CD4-positive, CD25-positive, alpha-beta regulatory T cell (primary cell): ENCODE data around the gene SLC35G2. TPM values are rescaled to one million over a fixed set of nuclear protein-coding genes. Genes with fewer than 3 reads are reported as not detected.
A peak's percentile ranks its signal among the peaks of the same experiment; 100 is the strongest.
"Not testable (repeated sequence)": the region's sequence is repeated elsewhere in the genome, so short reads cannot be mapped to it uniquely, and the experiment has no call there.

Experiments
- ATAC-seq, 2 donors: fragments of 150-1000 bp; cut with Tn5 transposase; one replicate each; pipeline ENCODE4 v1.10.0; 2021; ENCODE audit warnings: low read depth in 2 of 2, moderate number of reproducible peaks in 2 of 2, moderate library complexity in 1 of 2
- DNase-seq, 3 donors: peaks; one replicate each; pipeline versions ENCODE4 v3.0.0 to v3.0.0-alpha.2; 2012 to 2022; ENCODE audit warnings: mixed read lengths in 1 of 3
- H3K27ac ChIP-seq: one replicate; pipeline ENCODE4 v1.7.0; 2013; ENCODE audit warnings: mild to moderate bottlenecking, low read length; ENCODE audit not compliant: insufficient read depth, poor library complexity, severe bottlenecking
- H3K27me3 ChIP-seq: one replicate; pipeline ENCODE4 v1.7.0; 2013; ENCODE audit warnings: low read length; ENCODE audit not compliant: control insufficient read depth, insufficient read depth
- H3K36me3 ChIP-seq: one replicate; pipeline ENCODE4 v1.7.0; 2013; ENCODE audit warnings: mild to moderate bottlenecking, low read length, moderate library complexity; ENCODE audit not compliant: control insufficient read depth, insufficient read depth
- H3K4me1 ChIP-seq: 2 replicates; pipeline ENCODE4 v1.7.0; 2013; ENCODE audit warnings: mild to moderate bottlenecking, low read length; ENCODE audit not compliant: insufficient read depth, control insufficient read depth, poor library complexity, severe bottlenecking
- H3K4me3 ChIP-seq: one replicate; pipeline ENCODE4 v1.7.0; 2013; ENCODE audit warnings: low read depth, mild to moderate bottlenecking, low read length, moderate library complexity
- H3K9me3 ChIP-seq, 2 experiments: 1 replicate in 1 of 2; 2 replicates in 1 of 2; pipeline ENCODE4 v1.7.0; 2013; ENCODE audit warnings: low read length in 2 of 2, mild to moderate bottlenecking in 1 of 2, moderate library complexity in 1 of 2; ENCODE audit not compliant: control insufficient read depth in 2 of 2
- H3K27ac Mint-ChIP-seq, 3 donors: one replicate each; pipeline ENCODE4 v1.8.0; 2020 to 2022; ENCODE audit warnings: mild to moderate bottlenecking in 3 of 3, mixed read lengths in 3 of 3, moderate library complexity in 2 of 3
- H3K27me3 Mint-ChIP-seq: one replicate; pipeline ENCODE4 v1.8.0; 2022; ENCODE audit warnings: mild to moderate bottlenecking, mixed read lengths
- H3K36me3 Mint-ChIP-seq: one replicate; pipeline ENCODE4 v1.8.0; 2020; ENCODE audit warnings: mixed read lengths
- H3K4me1 Mint-ChIP-seq, 4 donors: one replicate each; pipeline ENCODE4 v1.8.0; 2020 to 2022; ENCODE audit warnings: mixed read lengths in 4 of 4, mild to moderate bottlenecking in 1 of 4
- H3K4me3 Mint-ChIP-seq, 4 donors: one replicate each; pipeline ENCODE4 v1.8.0; 2020 to 2022; ENCODE audit warnings: mild to moderate bottlenecking in 4 of 4, mixed read lengths in 4 of 4, moderate library complexity in 3 of 4
- H3K9me3 Mint-ChIP-seq, 7 donors: one replicate each; pipeline ENCODE4 v1.8.0; 2020 to 2022; ENCODE audit warnings: mixed read lengths in 7 of 7, mild to moderate bottlenecking in 3 of 7, moderate library complexity in 2 of 7
- polyA plus RNA-seq, 4 donors: library from polyadenylated mRNA; unstranded; fragments of 300-500 nt; fragmentation: Illumina TruSeq; gene quantifications; one replicate each; pipeline ENCODE4 v1.2.3, GENCODE V29; 2021
- total RNA-seq: library from RNA; stranded (reverse); gene quantifications from one replicate; pipeline ENCODE4 v1.2.3, GENCODE V29; 2022

Gene SLC35G2
- total and polyA plus RNA-seq, 5 donors from 2014 or later = 0.06 to 0.44 (median 0.10) TPM; not detected in 2

DNA sequence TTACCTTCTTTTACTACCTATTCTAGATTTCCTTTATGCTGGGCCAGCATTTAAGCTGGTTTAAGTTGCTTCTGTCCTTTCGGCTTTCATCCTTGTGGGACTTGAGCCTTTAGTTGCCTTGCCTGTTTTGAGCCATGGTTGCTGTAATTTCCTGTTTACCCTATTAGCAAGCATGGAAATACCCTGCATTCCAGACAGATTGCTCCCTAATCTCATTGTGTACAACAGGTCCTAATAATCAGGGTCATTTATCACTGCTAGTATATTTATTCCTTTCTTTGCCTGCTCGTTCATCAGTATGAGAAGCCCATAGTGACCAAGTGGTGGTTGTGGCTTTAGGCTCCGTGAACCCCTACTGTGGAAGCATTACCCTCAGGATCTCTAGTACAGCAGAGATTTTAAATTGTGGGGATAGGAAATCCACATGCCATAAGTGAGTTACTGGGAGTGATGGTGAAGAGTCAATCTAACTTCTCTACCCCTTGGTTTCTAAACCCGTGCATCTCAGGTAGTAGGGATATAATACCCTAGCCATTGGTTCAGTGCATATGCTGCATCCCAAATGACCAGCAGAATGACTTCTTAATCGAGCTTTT is 75.0 kb downstream of the SLC35G2 start:
- peak overlapping the region in 1 of 3 donors; percentile 1 for H3K27ac Mint-ChIP-seq
- H3K9me3 ChIP-seq = peaks cover 4 to 6% of the 10 kb centered on the region in 2 experiments
- peaks cover 29% of the 10 kb centered on the region for H3K36me3 Mint-ChIP-seq

DNA sequence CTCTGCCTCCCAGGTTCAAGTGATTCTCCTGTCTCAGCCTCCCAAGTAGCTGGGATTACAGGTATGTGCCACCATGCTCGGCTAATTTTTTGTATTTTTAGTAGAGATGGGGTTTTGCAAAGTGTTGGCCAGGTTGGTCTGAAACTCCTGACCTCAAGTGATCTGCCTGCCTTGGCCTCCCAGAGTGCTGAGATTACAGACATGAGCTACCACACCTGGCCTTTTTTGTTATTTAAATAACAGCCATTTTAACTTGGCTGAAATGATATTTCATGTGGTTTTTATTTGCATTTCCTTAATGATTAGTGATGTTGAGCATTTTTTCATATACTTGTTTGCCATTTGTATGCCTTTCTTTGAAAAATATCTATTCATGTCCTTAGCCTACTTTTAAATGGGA is 78.2 kb downstream of the SLC35G2 start:
- not testable (repeated sequence) for DNase-seq, ATAC-seq, H3K27me3 ChIP-seq, H3K36me3 ChIP-seq, H3K27ac ChIP-seq, H3K9me3 Mint-ChIP-seq, H3K27me3 Mint-ChIP-seq, H3K9me3 ChIP-seq
- H3K27ac Mint-ChIP-seq = peak overlapping the region in 2 of 3 donors; percentile 43 to 83
- peaks cover 19% of the 10 kb centered on the region for H3K36me3 Mint-ChIP-seq
- H3K4me3 Mint-ChIP-seq = peak overlapping the region in 1 of 4 donors; percentile 52
- Histone ChIP-seq H3K4me3 (peak overlapping the region; percentile 23), H3K4me1 (peaks cover 59% of the 10 kb centered on the region)
- H3K4me1 Mint-ChIP-seq = peaks cover 62 to 85% (median 75%) of the 10 kb centered on the region in 4 donors

More for the DNA sequence above, 75.0 kb downstream of the SLC35G2 start:
- Histone ChIP-seq H3K4me3 (peak overlapping the region; percentile 29), H3K4me1 (peaks cover 37% of the 10 kb centered on the region), H3K36me3 (peaks cover 4% of the 10 kb centered on the region), H3K27me3 (no peaks in the 10 kb centered on the region), H3K27ac (no peak overlapping the region)
- no peak for DNase-seq
- Mint-ChIP-seq H3K4me1 (peaks cover 42 to 81% (median 58%) of the 10 kb centered on the region in 4 donors), H3K9me3 (peaks cover 1 to 7% (median 4%) of the 10 kb centered on the region in 7 donors), H3K27me3 (no peaks in the 10 kb centered on the region), H3K4me3 (peak overlapping the region in 2 of 4 donors; percentile 15 to 55)
- ATAC-seq = no peak

DNA sequence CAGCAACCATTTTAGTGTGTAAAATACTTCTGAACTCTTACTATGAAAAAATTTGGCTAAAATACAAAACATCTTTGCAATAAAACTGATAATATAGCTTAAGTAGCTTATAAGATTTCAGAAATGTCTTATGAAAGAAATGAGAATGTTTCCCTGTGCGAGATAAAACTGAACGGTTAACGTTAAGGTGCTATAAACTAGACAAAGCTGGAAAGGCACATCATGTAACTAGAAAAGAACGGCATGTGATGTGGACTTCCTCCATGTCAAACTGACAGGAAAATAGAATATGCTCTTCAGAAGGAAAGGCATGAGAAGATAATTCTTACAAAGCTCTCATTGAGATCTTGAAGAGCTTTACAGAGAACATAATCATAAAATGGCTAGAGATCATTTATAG is 79.6 kb downstream of the SLC35G2 start:
- DNase-seq = no peak
- no peak for ATAC-seq
- H3K9me3 ChIP-seq = peaks cover 0 to 4% of the 10 kb centered on the region in 2 experiments
- H3K4me1 Mint-ChIP-seq = peaks cover 59 to 82% (median 72%) of the 10 kb centered on the region in 4 donors
- peak overlapping the region in 2 of 3 donors; percentile 22 to 56 for H3K27ac Mint-ChIP-seq
- H3K27me3 ChIP-seq = no peaks in the 10 kb centered on the region
- peaks cover 7% of the 10 kb centered on the region for H3K36me3 ChIP-seq
- peak overlapping the region; percentile 49 for H3K4me3 ChIP-seq
- peaks cover 1 to 15% (median 5%) of the 10 kb centered on the region in 7 donors for H3K9me3 Mint-ChIP-seq
- H3K4me1 ChIP-seq = peaks cover 57% of the 10 kb centered on the region
- no peak overlapping the region for H3K27ac ChIP-seq
- H3K36me3 Mint-ChIP-seq = peaks cover 26% of the 10 kb centered on the region
- H3K27me3 Mint-ChIP-seq = no peaks in the 10 kb centered on the region
- H3K4me3 Mint-ChIP-seq = peak overlapping the region; percentile 3 to 69 (median 28)

DNA sequence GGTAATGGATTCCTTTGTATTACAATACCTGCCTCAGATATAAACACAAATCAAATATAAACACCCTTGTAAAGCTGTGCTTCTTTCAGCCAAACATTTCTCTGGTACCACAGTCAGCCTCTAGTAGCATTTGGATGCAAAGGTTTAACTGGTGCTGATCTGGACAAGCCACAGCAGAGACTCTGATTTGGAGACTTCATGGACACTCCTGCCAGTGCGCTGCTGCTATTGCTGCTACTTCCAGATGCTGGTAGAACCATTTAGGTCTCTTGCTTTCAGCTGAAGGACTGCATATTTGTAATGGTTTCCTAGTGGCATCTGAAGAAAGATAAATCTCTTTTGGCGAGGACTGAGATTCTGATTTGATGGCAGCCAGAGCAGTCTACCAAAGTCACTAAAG is 80.0 kb downstream of the SLC35G2 start:
- peaks cover 55 to 80% (median 70%) of the 10 kb centered on the region in 4 donors for H3K4me1 Mint-ChIP-seq
- no peak for DNase-seq
- peak overlapping the region; percentile 12 to 85 (median 56) for H3K4me3 Mint-ChIP-seq
- peaks cover 0 to 19% (median 8%) of the 10 kb centered on the region in 7 donors for H3K9me3 Mint-ChIP-seq
- Histone ChIP-seq H3K36me3 (peaks cover 7% of the 10 kb centered on the region), H3K27ac (peak overlapping the region; percentile 10), H3K4me1 (peaks cover 53% of the 10 kb centered on the region), H3K27me3 (no peaks in the 10 kb centered on the region), H3K9me3 (peaks cover under 1 to 6% of the 10 kb centered on the region in 2 experiments), H3K4me3 (peak overlapping the region; percentile 49)
- H3K27ac Mint-ChIP-seq = peak overlapping the region in 2 of 3 donors; percentile 22 to 56
- H3K27me3 Mint-ChIP-seq = no peaks in the 10 kb centered on the region
- peak in 1 of 2 donors; percentile 40 for ATAC-seq
- H3K36me3 Mint-ChIP-seq = peaks cover 26% of the 10 kb centered on the region

DNA sequence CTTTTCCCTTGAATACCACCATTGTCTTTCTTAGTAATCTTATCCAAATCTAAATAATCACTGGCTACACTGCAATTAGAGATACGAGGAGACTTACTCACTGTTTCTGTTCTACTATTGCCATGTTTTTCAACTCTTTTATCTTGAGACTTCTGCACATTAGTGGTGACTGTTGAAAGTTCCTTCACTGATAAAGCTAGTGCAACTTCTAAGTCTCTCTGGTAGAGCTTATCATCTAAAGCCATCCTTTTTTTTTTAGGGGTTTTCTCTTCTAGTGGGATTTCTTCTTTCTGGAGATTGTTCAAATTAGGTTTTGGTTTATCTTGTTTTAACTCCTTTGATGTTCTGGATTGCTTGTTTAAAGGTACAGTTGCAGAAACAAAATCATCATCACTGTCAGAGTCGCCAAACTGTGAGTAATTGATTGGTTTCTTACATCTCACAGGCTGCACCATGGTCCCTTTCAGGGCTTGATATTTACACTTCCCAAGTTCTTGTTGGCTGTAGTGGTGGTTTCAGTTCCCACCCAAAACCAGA is 80.8 kb downstream of the SLC35G2 start:
- Histone ChIP-seq H3K27me3 (no peaks in the 10 kb centered on the region), H3K4me3 (peak overlapping the region; percentile 49), H3K9me3 (peaks cover 8 to 11% of the 10 kb centered on the region in 2 experiments), H3K36me3 (peaks cover 8% of the 10 kb centered on the region), H3K27ac (peak overlapping the region; percentile 10), H3K4me1 (peaks cover 47% of the 10 kb centered on the region)
- Mint-ChIP-seq H3K36me3 (peaks cover 24% of the 10 kb centered on the region), H3K4me1 (peaks cover 49 to 76% (median 64%) of the 10 kb centered on the region in 4 donors), H3K27ac (peak overlapping the region; percentile 8 to 84 (median 56)), H3K27me3 (no peaks in the 10 kb centered on the region), H3K9me3 (peaks cover 0 to 19% (median 8%) of the 10 kb centered on the region in 7 donors), H3K4me3 (peak overlapping the region; percentile 63 to 85 (median 72))
- DNase-seq (no peak), ATAC-seq (no peak)

DNA sequence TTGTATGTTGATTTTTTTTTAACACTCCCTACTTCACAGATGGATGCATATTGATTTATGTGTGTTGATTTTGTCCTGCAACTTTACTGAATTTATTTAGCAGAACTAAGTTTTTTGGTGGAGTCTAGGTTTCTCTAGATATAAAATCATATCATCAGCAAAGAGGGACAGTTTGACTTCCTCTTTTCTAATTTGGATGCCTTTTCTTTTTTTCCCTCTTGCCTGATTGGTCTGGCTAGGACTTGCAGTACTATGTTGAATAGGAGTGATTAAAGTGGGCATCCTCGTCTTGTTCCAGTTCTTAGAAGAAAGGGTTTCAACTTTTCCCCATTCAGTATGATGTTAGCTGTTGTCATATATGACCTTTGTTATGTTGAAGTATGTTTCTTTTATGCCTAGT is 81.8 kb downstream of the SLC35G2 start:
- H3K27ac ChIP-seq, DNase-seq, H3K27me3 Mint-ChIP-seq, ATAC-seq, H3K27me3 ChIP-seq: not testable (repeated sequence)
- Mint-ChIP-seq H3K4me1 (peaks cover 52 to 78% (median 64%) of the 10 kb centered on the region in 4 donors), H3K27ac (peak overlapping the region in 1 of 3 donors; percentile 56), H3K4me3 (peak overlapping the region; percentile 15 to 71 (median 41)), H3K36me3 (peaks cover 24% of the 10 kb centered on the region), H3K9me3 (peaks cover 0 to 19% (median 8%) of the 10 kb centered on the region in 7 donors)
- Histone ChIP-seq H3K4me3 (peak overlapping the region; percentile 49), H3K36me3 (peaks cover 13% of the 10 kb centered on the region), H3K4me1 (peaks cover 49% of the 10 kb centered on the region), H3K9me3 (peaks cover 11 to 12% of the 10 kb centered on the region in 2 experiments)

DNA sequence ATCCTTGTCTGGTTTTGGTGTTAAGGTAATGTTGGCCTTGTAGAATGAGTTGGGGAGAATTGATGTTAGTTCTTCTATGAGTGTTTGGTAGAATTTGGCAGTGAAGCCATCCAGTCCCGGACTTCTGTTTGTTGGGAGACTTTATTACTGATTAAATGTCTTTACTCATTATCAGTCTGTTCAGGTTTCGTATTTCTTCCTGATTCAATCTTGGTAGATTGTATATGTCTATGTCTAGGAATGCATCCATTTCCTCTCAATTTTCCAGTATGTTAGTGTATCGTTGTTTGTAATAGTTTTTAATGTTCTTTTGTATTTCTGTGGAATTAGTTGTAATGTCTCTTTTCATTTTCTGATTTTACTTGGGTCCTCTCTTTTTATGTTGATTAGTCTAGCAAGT is 82.5 kb downstream of the SLC35G2 start:
- Histone ChIP-seq H3K4me1 (peaks cover 51% of the 10 kb centered on the region), H3K27ac (no peak overlapping the region), H3K9me3 (peaks cover 11 to 12% of the 10 kb centered on the region in 2 experiments), H3K36me3 (peaks cover 12% of the 10 kb centered on the region), H3K4me3 (peak overlapping the region; percentile 10), H3K27me3 (no peaks in the 10 kb centered on the region)
- no peak for ATAC-seq
- peaks cover 0 to 22% (median 8%) of the 10 kb centered on the region in 7 donors for H3K9me3 Mint-ChIP-seq
- peak overlapping the region in 3 of 4 donors; percentile 2 to 71 (median 2) for H3K4me3 Mint-ChIP-seq
- H3K4me1 Mint-ChIP-seq = peaks cover 53 to 78% (median 62%) of the 10 kb centered on the region in 4 donors
- H3K27me3 Mint-ChIP-seq = no peaks in the 10 kb centered on the region
- H3K36me3 Mint-ChIP-seq = peaks cover 28% of the 10 kb centered on the region
- DNase-seq = no peak
- no peak overlapping the region for H3K27ac Mint-ChIP-seq
